GM12872 (cell line): ENCODE data around the gene PLTP.

ENCODE experiments used
- TF ChIP-seq, protein P1 (sequence below): IDR thresholded peaks from 3 replicates; pipeline ENCODE4 v1.5.1; 2011; ENCODE audit warnings: low read depth, mild to moderate bottlenecking, low read length, moderate library complexity; ENCODE audit not compliant: insufficient read depth

Gene PLTP

DNA sequence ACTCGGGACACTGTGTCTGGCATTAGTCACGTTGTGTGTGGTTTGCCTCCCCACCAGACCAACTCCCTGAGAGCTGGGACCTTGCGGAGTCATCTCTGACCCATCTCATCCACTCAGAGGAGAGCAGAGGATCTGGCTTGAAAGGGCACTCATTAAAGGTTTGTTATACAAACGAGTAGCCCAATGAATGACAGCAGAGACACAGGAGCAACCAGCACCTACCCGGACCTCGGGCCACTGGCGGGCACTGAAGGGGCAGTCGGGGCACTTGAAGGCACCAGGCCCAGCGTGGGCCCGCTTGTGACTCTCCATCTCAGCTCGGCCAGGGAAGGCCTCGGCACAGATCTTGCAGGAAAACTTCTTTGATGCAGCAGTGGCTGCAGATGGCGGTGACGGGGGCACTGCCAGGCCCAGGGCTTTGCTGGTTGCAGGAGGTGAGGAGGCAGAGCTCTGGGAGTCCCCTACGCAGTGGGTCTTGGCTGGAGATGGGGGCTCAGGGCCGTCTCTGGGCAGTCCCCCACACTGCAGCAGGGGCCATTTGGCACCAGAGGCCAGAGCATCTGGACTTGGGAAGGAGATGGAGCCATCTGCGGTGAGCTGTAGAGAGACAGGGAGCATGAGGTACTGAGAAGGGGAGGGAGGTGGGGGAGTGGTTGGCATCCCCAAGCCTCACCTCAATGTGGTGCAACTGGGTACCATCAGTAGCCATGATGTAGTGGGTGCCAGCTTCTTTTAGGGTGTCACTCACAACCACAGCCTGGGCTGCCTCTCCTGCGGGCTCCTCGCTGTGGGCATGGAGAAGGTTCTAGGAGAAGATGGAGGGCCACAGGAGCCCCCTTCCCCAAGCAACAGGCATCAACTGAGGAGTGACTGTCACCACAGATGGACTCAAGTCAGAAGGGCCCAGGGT is 40.2 kb upstream of the PLTP start:
- TF ChIP-seq, protein P1, sequence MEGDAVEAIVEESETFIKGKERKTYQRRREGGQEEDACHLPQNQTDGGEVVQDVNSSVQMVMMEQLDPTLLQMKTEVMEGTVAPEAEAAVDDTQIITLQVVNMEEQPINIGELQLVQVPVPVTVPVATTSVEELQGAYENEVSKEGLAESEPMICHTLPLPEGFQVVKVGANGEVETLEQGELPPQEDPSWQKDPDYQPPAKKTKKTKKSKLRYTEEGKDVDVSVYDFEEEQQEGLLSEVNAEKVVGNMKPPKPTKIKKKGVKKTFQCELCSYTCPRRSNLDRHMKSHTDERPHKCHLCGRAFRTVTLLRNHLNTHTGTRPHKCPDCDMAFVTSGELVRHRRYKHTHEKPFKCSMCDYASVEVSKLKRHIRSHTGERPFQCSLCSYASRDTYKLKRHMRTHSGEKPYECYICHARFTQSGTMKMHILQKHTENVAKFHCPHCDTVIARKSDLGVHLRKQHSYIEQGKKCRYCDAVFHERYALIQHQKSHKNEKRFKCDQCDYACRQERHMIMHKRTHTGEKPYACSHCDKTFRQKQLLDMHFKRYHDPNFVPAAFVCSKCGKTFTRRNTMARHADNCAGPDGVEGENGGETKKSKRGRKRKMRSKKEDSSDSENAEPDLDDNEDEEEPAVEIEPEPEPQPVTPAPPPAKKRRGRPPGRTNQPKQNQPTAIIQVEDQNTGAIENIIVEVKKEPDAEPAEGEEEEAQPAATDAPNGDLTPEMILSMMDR: no peak

DNA sequence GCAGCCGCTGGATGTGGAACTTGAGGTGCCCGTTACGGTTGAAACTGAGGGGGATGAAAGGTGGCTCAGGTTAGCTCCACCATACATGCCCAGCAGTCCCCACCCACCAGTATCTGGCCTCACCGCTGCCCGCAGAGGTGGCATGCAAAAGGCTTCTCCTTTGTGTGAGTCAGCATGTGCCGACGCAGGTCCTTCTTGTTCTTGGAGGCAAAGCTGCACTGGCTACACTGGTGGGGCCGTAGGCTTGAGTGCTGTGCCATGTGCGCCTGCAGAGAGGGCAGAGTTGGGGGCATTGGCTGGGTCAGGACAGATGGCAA is 38.3 kb upstream of the PLTP start:
- TF ChIP-seq, protein P1: no peak

DNA sequence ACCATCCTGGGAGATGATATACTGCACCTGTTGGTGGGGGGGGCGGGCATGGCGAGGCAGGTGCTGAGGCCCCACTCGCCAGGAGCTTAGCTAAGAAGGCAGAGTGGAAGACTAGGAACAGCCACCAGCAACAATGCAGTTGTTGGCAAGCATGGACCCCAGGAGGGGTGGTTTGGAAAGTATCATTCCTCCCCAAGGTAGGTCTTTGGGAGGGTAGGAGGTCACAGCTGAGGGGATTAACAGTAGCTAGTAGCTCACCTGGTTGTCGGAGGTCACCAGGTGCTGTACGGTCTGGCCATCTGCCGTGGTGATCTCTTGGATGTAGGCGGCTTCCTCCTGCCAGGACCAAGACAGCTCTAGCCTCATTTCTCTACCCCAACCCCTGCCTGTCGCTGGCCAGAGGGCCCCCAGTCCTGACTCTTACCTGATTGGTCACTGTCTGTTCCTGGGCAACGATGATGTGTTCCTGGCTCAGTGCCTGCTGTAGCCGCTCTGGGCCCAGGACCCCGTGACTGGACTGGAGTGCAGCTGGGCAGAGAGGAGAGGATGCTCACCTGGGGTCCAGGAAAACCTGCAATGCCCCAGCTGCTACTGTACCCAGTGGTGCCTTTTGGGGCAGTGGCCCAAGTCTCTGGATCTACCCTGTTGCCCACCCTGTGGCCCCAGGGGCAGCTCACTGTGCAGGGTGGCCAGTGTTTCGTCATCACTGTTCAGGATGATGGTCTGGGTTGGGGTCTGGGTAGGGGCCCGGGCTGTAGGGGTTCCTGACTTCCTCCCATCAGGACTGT is 37.8 kb upstream of the PLTP start:
- TF ChIP-seq, protein P1: no peak

DNA sequence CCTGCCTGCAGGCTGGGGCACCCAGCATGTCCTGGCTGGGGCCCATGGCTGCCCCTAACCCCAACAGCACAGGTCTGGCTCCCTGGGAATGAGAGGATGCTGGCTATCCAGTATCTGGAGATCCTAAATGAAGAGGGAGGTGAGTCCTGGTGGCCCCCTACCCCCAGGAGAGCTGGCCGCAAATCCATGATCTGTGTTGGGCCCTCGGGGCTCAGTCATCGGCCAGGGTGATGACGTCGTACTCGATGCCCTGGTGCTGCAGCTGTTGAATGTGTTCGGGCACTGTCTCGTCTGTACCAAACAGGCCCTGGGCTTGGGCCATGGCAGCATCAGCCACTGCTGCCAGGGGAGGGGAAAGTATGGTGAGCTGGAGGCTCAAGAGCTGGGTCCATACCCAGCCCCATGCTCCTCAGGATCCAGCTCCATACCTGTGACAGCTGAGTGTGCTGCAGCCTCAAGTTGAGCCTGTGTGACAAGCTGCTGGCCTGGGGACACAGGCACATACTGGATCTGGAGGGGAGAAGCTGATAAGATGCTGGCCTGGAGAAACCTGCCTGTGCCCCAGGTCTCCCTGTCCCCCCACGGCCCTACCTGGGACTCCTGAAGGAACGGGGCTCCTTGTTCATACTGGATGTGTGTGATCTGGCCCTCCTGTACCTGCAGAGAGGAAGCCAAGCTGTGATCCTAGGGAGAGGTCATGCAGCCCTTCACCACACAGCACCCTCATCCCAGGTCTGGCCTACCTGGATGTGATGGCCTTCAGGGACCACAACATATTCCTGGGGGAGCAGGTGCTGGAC is 37.0 kb upstream of the PLTP start:
- TF ChIP-seq, protein P1: no peak

DNA sequence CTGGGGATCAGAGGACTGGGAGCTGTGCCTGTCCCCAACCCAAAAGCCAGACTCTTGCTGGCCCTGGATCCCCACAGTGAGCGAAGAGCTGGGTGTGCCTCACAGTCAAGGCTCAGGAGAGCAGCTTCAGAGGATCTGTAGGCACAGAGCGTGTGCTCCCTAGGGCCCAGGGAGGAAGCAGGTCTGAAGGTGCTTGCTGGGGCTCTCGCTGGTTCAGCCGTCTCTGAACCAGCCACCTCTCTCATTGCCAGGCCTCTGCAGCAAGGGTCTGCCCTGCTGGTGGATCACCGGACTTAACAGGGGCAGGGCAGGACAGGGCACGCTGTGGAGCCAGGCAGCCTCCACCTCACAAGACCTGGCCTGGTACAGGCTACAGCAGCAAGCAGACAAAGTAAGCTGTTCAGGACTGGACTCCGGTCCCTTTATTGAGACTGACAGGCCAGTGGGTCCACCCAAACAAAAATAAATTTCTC is 36.3 kb upstream of the PLTP start:
- TF ChIP-seq, protein P1: no peak

DNA sequence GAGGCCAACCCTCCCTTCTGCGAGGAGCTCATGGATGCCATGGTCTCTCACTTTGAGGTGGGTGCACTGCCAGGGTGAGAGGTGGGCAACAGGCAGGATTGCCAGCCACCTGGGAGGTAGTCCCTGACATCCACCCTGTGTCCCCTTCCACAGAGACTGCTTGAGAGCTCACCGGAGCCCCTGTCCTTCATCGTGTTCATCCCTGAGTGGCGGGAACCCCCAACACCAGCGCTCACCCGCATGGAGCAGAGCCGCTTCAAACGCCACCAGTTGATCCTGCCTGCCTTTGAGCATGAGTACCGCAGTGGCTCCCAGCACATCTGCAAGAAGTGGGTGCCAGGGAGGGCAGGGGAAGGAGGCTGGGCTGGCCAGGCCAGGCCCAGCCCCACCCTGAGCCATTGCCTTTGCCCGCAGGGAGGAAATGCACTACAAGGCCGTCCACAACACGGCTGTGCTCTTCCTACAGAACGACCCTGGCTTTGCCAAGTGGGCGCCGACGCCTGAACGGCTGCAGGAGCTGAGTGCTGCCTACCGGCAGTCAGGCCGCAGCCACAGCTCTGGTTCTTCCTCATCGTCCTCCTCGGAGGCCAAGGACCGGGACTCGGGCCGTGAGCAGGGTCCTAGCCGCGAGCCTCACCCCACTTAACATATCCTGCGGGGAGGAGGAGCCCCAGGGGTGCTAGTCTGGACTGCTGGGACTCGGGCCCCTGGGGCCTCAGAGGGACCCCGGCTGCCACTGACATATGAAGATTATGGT is 35.3 kb upstream of the PLTP start:
- TF ChIP-seq, protein P1: no peak
